Keratinocyte (primary cell): ENCODE measurements around the gene ZBTB17. TPM values are rescaled to one million over a fixed set of nuclear protein-coding genes. Genes with fewer than 3 reads are reported as not detected.

Experiments
- DNase-seq: peaks from one replicate; pipeline ENCODE4 v3.0.0-alpha.2; 2011; ENCODE audit warnings: low read depth, missing footprints, low spot score
- FAIRE-seq: peaks from 2 replicates; lab custom pipeline; 2011; peaks lifted over from hg19 to GRCh38; lab: Jason Lieb, UNC
- H2AFZ ChIP-seq: 2 replicates; pipeline ENCODE4 v1.6.0; 2012; ENCODE audit warnings: low read length, control low read depth, inconsistent platforms; ENCODE audit not compliant: control insufficient read depth
- H3K27ac ChIP-seq: 2 replicates; pipeline ENCODE4 v1.5.1; 2011; ENCODE audit warnings: low read length; ENCODE audit not compliant: control insufficient read depth, insufficient read depth
- H3K27me3 ChIP-seq: 3 replicates; pipeline ENCODE4 v1.6.0; 2011; ENCODE audit warnings: low read length; ENCODE audit not compliant: control insufficient read depth, insufficient read depth; ENCODE audit errors: extremely low read depth
- H3K36me3 ChIP-seq, 2 experiments: 2 replicates in 1 of 2; 3 replicates in 1 of 2; pipeline ENCODE4 v1.5.1; 2011; ENCODE audit warnings: low read length in 2 of 2, mild to moderate bottlenecking in 1 of 2; ENCODE audit not compliant: control insufficient read depth in 2 of 2, insufficient read depth in 2 of 2; ENCODE audit errors: extremely low read depth in 1 of 2
- H3K4me1 ChIP-seq: 3 replicates; pipeline ENCODE4 v1.5.1; 2011; ENCODE audit warnings: low read length; ENCODE audit not compliant: control insufficient read depth, insufficient read depth; ENCODE audit errors: extremely low read depth
- H3K4me2 ChIP-seq: 3 replicates; pipeline ENCODE4 v1.6.0; 2011; ENCODE audit warnings: low read depth, low read length; ENCODE audit not compliant: control insufficient read depth, insufficient read depth; ENCODE audit errors: extremely low read depth
- H3K4me3 ChIP-seq, 3 experiments: fragments of 200-600 bp in 1 of 3; sonication (generic) in 1 of 3; 2 replicates in 2 of 3; 3 replicates in 1 of 3; pipeline ENCODE4 v1.5.1; 2011 to 2016; ENCODE audit warnings: low read length in 3 of 3, mild to moderate bottlenecking in 3 of 3, control low read depth in 2 of 3, inconsistent platforms in 1 of 3, low read depth in 1 of 3, mixed read lengths in 1 of 3, mixed run types in 1 of 3, moderate library complexity in 1 of 3; ENCODE audit not compliant: control insufficient read depth in 2 of 3, insufficient read depth in 2 of 3; ENCODE audit errors: extremely low read depth in 1 of 3
- H3K79me2 ChIP-seq: 2 replicates; pipeline ENCODE4 v1.6.0; 2012; ENCODE audit warnings: low read length; ENCODE audit not compliant: control insufficient read depth, insufficient read depth
- H3K9ac ChIP-seq: 3 replicates; pipeline ENCODE4 v1.6.0; 2011; ENCODE audit warnings: low read length; ENCODE audit not compliant: control insufficient read depth, insufficient read depth; ENCODE audit errors: extremely low read depth
- H3K9me1 ChIP-seq: 3 replicates; pipeline ENCODE4 v1.6.0; 2011; ENCODE audit warnings: low read length; ENCODE audit not compliant: control insufficient read depth, insufficient read depth; ENCODE audit errors: extremely low read depth
- H3K9me3 ChIP-seq: 2 replicates; pipeline ENCODE4 v1.5.1; 2012; ENCODE audit warnings: low read depth, low read length; ENCODE audit not compliant: control insufficient read depth
- H4K20me1 ChIP-seq: 3 replicates; pipeline ENCODE4 v1.6.0; 2011; ENCODE audit warnings: low read length; ENCODE audit not compliant: control insufficient read depth, insufficient read depth; ENCODE audit errors: extremely low read depth
- CTCF ChIP-seq, 3 experiments: IDR thresholded peaks in 1 of 3; conservative IDR thresholded peaks in 1 of 3; optimal IDR thresholded peaks in 1 of 3; 2 replicates in 2 of 3; 3 replicates in 1 of 3; pipeline versions ENCODE3 to v1.5.1; 2011; ENCODE audit warnings: low read length in 3 of 3, mild to moderate bottlenecking in 3 of 3, moderate library complexity in 2 of 3, control low read depth in 1 of 3, inconsistent platforms in 1 of 3; ENCODE audit not compliant: insufficient read depth in 2 of 3; ENCODE audit errors: extremely low read depth in 1 of 3
- EZH2 ChIP-seq: IDR thresholded peaks from one replicate; pipeline ENCODE4 v1.6.1; 2012; ENCODE audit warnings: inconsistent platforms, mild to moderate bottlenecking, low read length, moderate library complexity
- dilution Hi-C: fragments of 300-500 bp; cut with MboI; formaldehyde crosslinking; loops from one replicate; pipeline ENCODE4 v1.7.0; 2020; ENCODE audit warnings: low sequenced_read_pairs; ENCODE audit not compliant: extremely low pct_ligation_motif_present
- polyA plus RNA-seq, 5 experiments: library from polyadenylated mRNA; depleted of rRNA in 3 of 5; stranded (reverse) in 3 of 5; stranded (forward) in 1 of 5; unstranded in 1 of 5; fragments of >200 nt; gene quantifications; 1 replicate in 1 of 5; 2 replicates in 3 of 5; 3 replicates in 1 of 5; pipeline versions ENCODE4 v1.2.1 to v1.2.3, GENCODE V29; 2011 to 2012; ENCODE audit warnings: missing spikeins in 2 of 5, low read depth in 1 of 5, low replicate concordance in 1 of 5

Gene ZBTB17
- polyA plus RNA-seq, 1 donor (not counting 4 experiments of a cell fraction or from before 2014, with no cell fraction given) = 18.4 TPM

GRCh38 chr1:15943992-15944307, 32.0 kb downstream of the ZBTB17 start:
- H3K4me1 ChIP-seq = peaks cover 14% of the 10 kb centered on the region
- H4K20me1 ChIP-seq = no peaks in the 10 kb centered on the region
- H3K27me3 ChIP-seq = no peaks in the 10 kb centered on the region
- dilution Hi-C loops = no loop called here
- peaks cover 51 to 59% of the 10 kb centered on the region in 2 experiments for H3K36me3 ChIP-seq
- TF ChIP-seq CTCF (optimal IDR thresholded peaks at IDR 0.05 in 1 of 3, IDR thresholded peaks at IDR 0.05 in 1 of 3, conservative IDR thresholded peaks at IDR 0.05 in 1 of 3; ENCODE audit: extremely low read depth in 1 of 3, insufficient read depth in 2 of 3, low read length in 3 of 3) = no peak
- no peak overlapping the region for H3K27ac ChIP-seq
- H2AFZ ChIP-seq = no peak overlapping the region
- no peak overlapping the region for H3K4me2 ChIP-seq
- H3K79me2 ChIP-seq = peaks cover 15% of the 10 kb centered on the region
- no peak for FAIRE-seq
- DNase-seq = no peak
- no peak overlapping the region for H3K4me3 ChIP-seq
- H3K9me3 ChIP-seq = no peaks in the 10 kb centered on the region
- no peaks in the 10 kb centered on the region for H3K9me1 ChIP-seq
- no peak overlapping the region for H3K9ac ChIP-seq

GRCh38 chr1:15943328-15943991, 32.4 kb downstream of the ZBTB17 start:
- no peak for FAIRE-seq
- Histone ChIP-seq H3K4me1 (peaks cover 9% of the 10 kb centered on the region), H3K9ac (no peak overlapping the region), H3K79me2 (peaks cover 15% of the 10 kb centered on the region), H3K27ac (no peak overlapping the region), H3K4me3 (no peak overlapping the region), H4K20me1 (no peaks in the 10 kb centered on the region), H2AFZ (no peak overlapping the region), H3K9me1 (no peaks in the 10 kb centered on the region), H3K4me2 (no peak overlapping the region), H3K27me3 (no peaks in the 10 kb centered on the region), H3K36me3 (peaks cover 52 to 63% of the 10 kb centered on the region in 2 experiments), H3K9me3 (no peaks in the 10 kb centered on the region)
- no peak for DNase-seq
- TF ChIP-seq EZH2 (no peak), CTCF (optimal IDR thresholded peaks at IDR 0.05 in 1 of 3, IDR thresholded peaks at IDR 0.05 in 1 of 3, conservative IDR thresholded peaks at IDR 0.05 in 1 of 3; ENCODE audit: extremely low read depth in 1 of 3, insufficient read depth in 2 of 3, low read length in 3 of 3) (no peak)
- dilution Hi-C loops = no loop called here
